HepG2 (cell line): ENCODE data around the gene DDX1. TPM values are rescaled to one million over a fixed set of nuclear protein-coding genes. Genes with fewer than 3 reads are reported as not detected.

Experiments
- ATAC-seq: fragments of 200-7000 bp; cut with Tn5 transposase; 3 replicates; pipeline ENCODE4 v1.9.1; 2020; ENCODE audit warnings: mild to moderate bottlenecking, moderate library complexity
- BruUV-seq: library from RNA; stranded (reverse); fragments of 400-500 nt; replicated peaks from 2 replicates; lab custom pipeline; 2021; lab: Mats Ljungman, UMichigan
- CTCF ChIA-PET: fragments of 300-600 bp; formaldehyde crosslinking; extraction: SDS; loops from one replicate; lab custom pipeline; 2021; ENCODE audit warnings: low total read pairs, inconsistent platforms, low intra/inter-chr PET ratio; lab: Yijun Ruan, JAX
- POLR2A ChIA-PET: fragments of 350-600 bp; sonication (Branson Sonifier 250); formaldehyde crosslinking; loops from one replicate; lab custom pipeline; 2020; ENCODE audit warnings: antibody characterized with exemption, inconsistent platforms; lab: Yijun Ruan, JAX
- DNase-seq: peaks from one replicate; pipeline ENCODE4 v3.0.0-alpha.2; 2015; ENCODE audit warnings: low spot score
- FAIRE-seq: peaks from 3 replicates; lab custom pipeline; 2011; peaks lifted over from hg19 to GRCh38; lab: Jason Lieb, UNC
- H2AFZ ChIP-seq: one replicate; pipeline ENCODE4 v1.6.1; 2011; ENCODE audit warnings: low read length, inconsistent platforms
- H3K27ac ChIP-seq: fragments of 300-600 bp; 3 replicates; pipeline ENCODE4 v1.8.0; 2011; ENCODE audit warnings: mixed run types, mild to moderate bottlenecking, mixed read lengths, low read length, inconsistent platforms; ENCODE audit not compliant: insufficient read depth; ENCODE audit errors: extremely low read length
- H3K27me3 ChIP-seq, 2 experiments: fragments of 200-600 bp in 1 of 2; 2 replicates in 1 of 2; 3 replicates in 1 of 2; pipeline versions ENCODE4 v1.6.0 to v1.8.0; 2011; ENCODE audit warnings: low read length in 2 of 2, mild to moderate bottlenecking in 2 of 2, moderate library complexity in 2 of 2, inconsistent platforms in 1 of 2; ENCODE audit not compliant: insufficient read depth in 2 of 2, control insufficient read depth in 1 of 2
- H3K36me3 ChIP-seq, 2 experiments: fragments of 200-600 bp in 1 of 2; replicated peaks in 1 of 2; 2 replicates in 1 of 2; 3 replicates in 1 of 2; pipeline versions ENCODE4 v1.5.1 to v1.8.0; 2011; ENCODE audit warnings: low read length in 2 of 2, inconsistent platforms in 1 of 2; ENCODE audit not compliant: insufficient read depth in 2 of 2, control insufficient read depth in 1 of 2
- H3K4me1 ChIP-seq: 2 replicates; pipeline ENCODE4 v1.5.1; 2012; ENCODE audit warnings: low read length, inconsistent platforms; ENCODE audit not compliant: insufficient read depth
- H3K4me2 ChIP-seq: 2 replicates; pipeline ENCODE4 v1.6.0; 2011; ENCODE audit warnings: low read depth, low read length, inconsistent platforms
- H3K4me3 ChIP-seq, 3 experiments: fragments of 200-600 bp in 1 of 3; sonication (generic), shearing (Covaris generic) in 1 of 3; replicated peaks in 1 of 3; 2 replicates each; pipeline ENCODE4 v1.5.1; 2011 to 2016; ENCODE audit warnings: low read length in 3 of 3, inconsistent platforms in 2 of 3, low read depth in 2 of 3, mild to moderate bottlenecking in 2 of 3, control low read depth in 1 of 3, mixed read lengths in 1 of 3; ENCODE audit not compliant: insufficient read depth in 1 of 3
- H3K79me2 ChIP-seq: one replicate; pipeline ENCODE4 v1.6.1; 2011; ENCODE audit warnings: low read length, inconsistent platforms; ENCODE audit not compliant: insufficient read depth
- H3K9ac ChIP-seq: 2 replicates; pipeline ENCODE4 v1.6.0; 2011; ENCODE audit warnings: mild to moderate bottlenecking, low read depth, low read length, inconsistent platforms; ENCODE audit not compliant: insufficient read depth
- H3K9me3 ChIP-seq: 2 replicates; pipeline ENCODE4 v1.5.1; 2012; ENCODE audit warnings: mild to moderate bottlenecking, low read length
- H4K20me1 ChIP-seq: 2 replicates; pipeline ENCODE4 v1.6.0; 2011; ENCODE audit warnings: inconsistent platforms, mild to moderate bottlenecking, low read length, moderate library complexity; ENCODE audit not compliant: insufficient read depth
- ARID2 ChIP-seq: sonication (generic); formaldehyde crosslinking; IDR thresholded peaks from 2 replicates; pipeline ENCODE4 v1.8.1; 2022; ENCODE audit warnings: mild to moderate bottlenecking, missing genetic modification reagents, borderline replicate concordance
- BHLHE40 ChIP-seq: IDR thresholded peaks from 2 replicates; pipeline ENCODE4 v1.6.1; 2011; ENCODE audit warnings: low read length, improper control_type of control experiment
- CC2D1A ChIP-seq: sonication (generic); formaldehyde crosslinking; IDR thresholded peaks from 2 replicates; pipeline ENCODE4 v1.8.1; 2023; ENCODE audit warnings: mild to moderate bottlenecking, missing genetic modification reagents
- CREB1 ChIP-seq, 2 experiments: fragments of 450-650 bp in 1 of 2; IDR thresholded peaks; 2 replicates each; pipeline ENCODE4 v1.6.1; 2016 to 2017; ENCODE audit warnings: control low read depth in 1 of 2, mild to moderate bottlenecking in 1 of 2, missing compliant biosample characterization in 1 of 2, missing genetic modification characterization in 1 of 2
- DNMT1 ChIP-seq: sonication (generic); formaldehyde crosslinking; IDR thresholded peaks from 2 replicates; pipeline ENCODE4 v1.5.1; 2020; ENCODE audit warnings: mild to moderate bottlenecking, missing genetic modification reagents
- KLF15 ChIP-seq: sonication (generic); formaldehyde crosslinking; IDR thresholded peaks from 2 replicates; pipeline ENCODE4 v1.8.1; 2023; ENCODE audit warnings: borderline replicate concordance, mild to moderate bottlenecking, inconsistent platforms, missing genetic modification reagents, mixed read lengths
- MTF1 ChIP-seq: sonication (generic); formaldehyde crosslinking; IDR thresholded peaks from 2 replicates; pipeline ENCODE4 v1.5.0; 2020; ENCODE audit warnings: missing genetic modification reagents
- PAX8 ChIP-seq: sonication (generic); formaldehyde crosslinking; IDR thresholded peaks from 2 replicates; pipeline ENCODE4 v1.8.0; 2022; ENCODE audit warnings: mild to moderate bottlenecking, missing genetic modification reagents, borderline replicate concordance
- PHF20 ChIP-seq: sonication (generic); formaldehyde crosslinking; IDR thresholded peaks from 2 replicates; pipeline ENCODE4 v1.5.0; 2020; ENCODE audit warnings: mild to moderate bottlenecking, missing genetic modification reagents
- SIX1 ChIP-seq: sonication (generic); formaldehyde crosslinking; IDR thresholded peaks from 2 replicates; pipeline ENCODE4 v1.4.0; 2020; ENCODE audit warnings: missing genetic modification reagents, borderline replicate concordance
- TCF7L2 ChIP-seq: IDR thresholded peaks from 2 replicates; pipeline ENCODE4 v1.6.1; 2011; ENCODE audit warnings: mild to moderate bottlenecking, low read depth, low read length, moderate library complexity
- TRAFD1 ChIP-seq: sonication (generic); formaldehyde crosslinking; IDR thresholded peaks from 2 replicates; pipeline ENCODE4 v1.5.1; 2020; ENCODE audit warnings: missing genetic modification reagents, mild to moderate bottlenecking, borderline replicate concordance
- U2AF1 ChIP-seq: fragments of 200-400 bp; formaldehyde crosslinking; optimal IDR thresholded peaks from 2 replicates; pipeline ENCODE3; 2017; ENCODE audit warnings: mild to moderate bottlenecking, low read depth, low read length
- ZBTB38 ChIP-seq: sonication (generic); formaldehyde crosslinking; IDR thresholded peaks from 2 replicates; pipeline ENCODE4 v1.5.1; 2020; ENCODE audit warnings: mild to moderate bottlenecking, missing genetic modification reagents
- ZNF136 ChIP-seq: sonication (generic); formaldehyde crosslinking; IDR thresholded peaks from 2 replicates; pipeline ENCODE4 v1.8.1; 2022; ENCODE audit warnings: low read depth, mild to moderate bottlenecking, moderate library complexity, missing genetic modification reagents
- ZNF382 ChIP-seq: sonication (generic); formaldehyde crosslinking; IDR thresholded peaks from 2 replicates; pipeline ENCODE4 v1.5.0; 2020; ENCODE audit warnings: missing genetic modification reagents, mild to moderate bottlenecking, borderline replicate concordance
- ZNF549 ChIP-seq: sonication (generic); formaldehyde crosslinking; IDR thresholded peaks from 2 replicates; pipeline ENCODE4 v1.5.0; 2020; ENCODE audit warnings: missing genetic modification reagents
- ZNF609 ChIP-seq: sonication (generic); formaldehyde crosslinking; IDR thresholded peaks from 2 replicates; pipeline ENCODE4 v1.4.0; 2020; ENCODE audit warnings: mild to moderate bottlenecking, missing genetic modification reagents, borderline replicate concordance
- WGBS: methylation state at CpG from one replicate; pipeline ENCODE4 v1.1.6; 2017; ENCODE audit warnings: low lambda C conversion rate; 5-methylcytosine and 5-hydroxymethylcytosine counted together
- in situ Hi-C: cut with HindIII; loops from 2 replicates; pipeline ENCODE4 v1.10.0; 2017; ENCODE audit warnings: low pct_unique_long_range_greater_than_20kb; ENCODE audit not compliant: extremely low pct_ligation_motif_present
- intact Hi-C: fragments of 100-400 bp; cut with micrococcal nuclease; formaldehyde crosslinking; loops from one replicate; pipeline ENCODE4 v1.10.0; 2022; ENCODE audit not compliant: unreplicated experiment
- polyA plus RNA-seq, 8 experiments: library from polyadenylated mRNA; depleted of rRNA in 3 of 8; stranded (reverse) in 7 of 8; unstranded in 1 of 8; fragments of >200 nt; fragmentation: Illumina TruSeq in 4 of 8; extraction: Trizol in 4 of 8; gene quantifications; 2 replicates each; pipeline versions ENCODE4 v1.2.1 to v1.2.3, GENCODE V29; 2011 to 2016; ENCODE audit warnings: low read depth in 4 of 8, missing spikeins in 1 of 8, mixed read lengths in 1 of 8; ENCODE audit not compliant: insufficient read depth in 1 of 8
- total RNA-seq, 5 experiments: library from RNA; depleted of rRNA; stranded (reverse); fragments of >200 nt; fragmentation: Illumina TruSeq; extraction: Trizol; gene quantifications; 2 replicates each; pipeline ENCODE4 v1.2.3, GENCODE V29; 2016; ENCODE audit warnings: low read depth in 1 of 5

Gene DDX1
- total and polyA plus RNA-seq, 2 of the 13 experiments (the other 11 are each of a cell fraction or from before 2014, with no cell fraction given) = 81.6 to 130 TPM

DNA sequence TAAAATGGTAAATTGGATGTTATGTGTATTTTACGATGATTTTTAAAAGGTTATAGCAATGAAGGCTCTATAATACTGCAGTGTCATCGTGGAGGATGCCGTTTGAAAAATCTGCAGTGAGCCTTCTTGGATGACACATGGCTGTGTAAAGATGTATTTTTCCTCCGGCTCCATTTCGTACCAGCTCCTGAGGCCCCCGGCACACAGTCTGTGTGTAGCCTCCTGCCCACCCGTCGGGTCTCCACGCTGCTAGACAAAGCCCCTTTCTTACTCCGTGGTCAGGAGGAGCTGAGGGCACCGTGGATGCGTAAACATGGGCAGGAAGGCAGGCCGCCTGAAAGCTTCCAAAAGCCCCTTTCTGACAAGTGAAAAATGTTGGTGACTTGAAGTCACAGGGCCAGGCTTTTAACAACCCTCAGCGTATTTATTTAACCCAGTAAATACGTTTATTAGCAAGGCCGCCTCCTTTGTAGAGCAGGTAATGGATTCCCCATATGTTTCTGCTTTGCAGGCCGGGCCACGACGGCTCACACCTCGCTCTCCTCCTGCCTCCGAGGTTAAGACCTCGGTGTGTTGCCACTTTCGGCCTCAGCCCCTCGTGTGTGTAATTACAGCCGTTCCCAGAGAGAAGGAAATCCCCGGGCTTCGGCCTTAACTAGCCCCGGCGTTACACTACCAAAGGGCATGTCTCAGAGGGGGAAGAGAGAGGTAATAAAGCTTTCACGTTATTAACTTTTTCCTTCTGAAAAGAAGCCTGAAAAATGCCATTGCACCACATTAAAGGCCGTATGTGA lies 72.8 kb downstream of the DDX1 start:
- ChIA-PET POLR2A (no interaction called here), CTCF (no interaction called here)
- TF ChIP-seq PAX8 (CRISPR knock-in tag) (no peak), DNMT1 (CRISPR knock-in tag) (no peak), ZNF549 (no peak), CC2D1A (no peak), TCF7L2 (no peak), KLF15 (CRISPR knock-in tag) (no peak), TRAFD1 (CRISPR knock-in tag) (no peak), U2AF1 (no peak), ZNF136 (CRISPR knock-in tag) (no peak), ARID2 (no peak), PHF20 (no peak), ZNF609 (CRISPR knock-in tag) (no peak), ZBTB38 (CRISPR knock-in tag) (no peak), CREB1 (IDR thresholded peaks at IDR 0.05) (no peak), CREB1 (CRISPR knock-in tag; IDR thresholded peaks at IDR 0.05) (no peak), ZNF382 (CRISPR knock-in tag) (no peak), SIX1 (CRISPR knock-in tag) (no peak), MTF1 (CRISPR knock-in tag) (no peak), BHLHE40 (no peak)
- Histone ChIP-seq H4K20me1 (no peaks in the 10 kb centered on the region), H3K27ac (no peak overlapping the region), H2AFZ (no peak overlapping the region), H3K36me3 (no peaks in the 10 kb centered on the region), H3K79me2 (no peaks in the 10 kb centered on the region), H3K9me3 (no peaks in the 10 kb centered on the region), H3K9ac (no peak overlapping the region), H3K4me1 (peaks cover 32% of the 10 kb centered on the region), H3K27me3 (peaks cover 0 to 45% of the 10 kb centered on the region in 2 experiments; a peak in 2 of 5 replicates), H3K4me2 (0 out of 2 replicates have a peak overlapping the region, but pooled peaks have one; percentile 18), H3K4me3 (no peak overlapping the region; a peak in 1 of 6 replicates)
- ATAC-seq (no peak), FAIRE-seq (no peak), DNase-seq (no peak)
- no TSS peak for BruUV-seq
- intact Hi-C loops (no loop called here), in situ Hi-C loops (no loop called here)
- WGBS = 42% methylated on average over 27 of the region's 31 CpGs
